HG03039 (cell line): ENCODE measurements around the gene CDH4.
"Not testable (repeated sequence)": the region's sequence is repeated elsewhere in the genome, so short reads cannot be mapped to it uniquely, and the experiment has no call there.

ENCODE experiments used
- ATAC-seq: cut with Tn5 transposase; IDR thresholded peaks from one replicate; pipeline ENCODE4 v1.9.1; 2021; ENCODE audit warnings: mild to moderate bottlenecking, moderate library complexity; ENCODE audit not compliant: unreplicated experiment

The CDH4 gene

DNA sequence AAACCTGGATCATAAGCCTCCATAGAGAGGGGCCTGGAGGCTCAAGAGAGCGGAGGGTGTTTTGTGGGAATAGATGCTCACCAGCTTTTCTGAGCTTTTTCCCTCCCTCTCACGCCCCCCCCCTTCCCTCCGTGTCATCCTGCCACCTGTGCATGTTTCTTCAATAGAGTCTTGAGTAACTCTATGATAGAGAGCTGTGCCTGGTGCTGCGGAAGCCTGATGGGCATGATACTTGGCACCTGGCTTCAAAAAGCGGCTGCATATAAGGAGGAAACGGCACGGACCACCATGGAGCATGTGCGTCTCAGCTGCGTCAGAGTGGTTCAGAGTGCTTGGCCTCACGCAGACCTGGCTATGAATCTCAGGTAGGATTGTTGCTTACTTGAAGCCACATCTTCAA is 198.9 kb downstream of the CDH4 start:
- ATAC-seq = no peak

GRCh38 chr20:61451953-61452352 is 199.9 kb downstream of the CDH4 start:
- no peak for ATAC-seq

- ATAC-seq = no peak
Measured at GRCh38 chr20:61453219-61453618, 201.2 kb downstream of the CDH4 start.

DNA sequence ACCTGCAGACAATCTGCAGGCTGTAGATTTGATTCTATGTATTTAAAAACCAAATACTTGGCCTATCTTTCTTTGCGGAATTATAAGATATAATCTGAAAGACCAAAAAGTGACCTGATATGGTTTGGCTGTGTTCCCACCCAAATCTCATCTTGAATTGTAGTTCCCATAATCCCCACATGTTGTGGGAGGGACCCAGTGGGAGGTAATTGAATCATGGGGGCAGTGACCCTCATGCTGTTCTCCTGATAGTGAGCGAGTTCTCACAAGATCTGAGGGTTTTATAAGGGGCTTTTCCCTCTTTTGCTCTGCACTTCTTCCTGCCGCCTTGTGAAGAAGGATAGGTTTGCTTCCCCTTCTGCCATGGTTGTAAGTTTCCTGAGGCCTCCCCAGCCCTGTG is 201.6 kb downstream of the CDH4 start:
- not testable (repeated sequence) for ATAC-seq

GRCh38 chr20:61454053-61454452 is 202.0 kb downstream of the CDH4 start:
- ATAC-seq = no peak

GRCh38 chr20:61455508-61456215 is 203.6 kb downstream of the CDH4 start:
- no peak for ATAC-seq

- ATAC-seq = no peak
Measured at GRCh38 chr20:61457725-61458124, 205.7 kb downstream of the CDH4 start.

- no peak for ATAC-seq
Measured at GRCh38 chr20:61458146-61458746, 206.2 kb downstream of the CDH4 start.

- ATAC-seq = no peak
Measured at GRCh38 chr20:61459266-61459665, 207.2 kb downstream of the CDH4 start.

- ATAC-seq = no peak
Measured at GRCh38 chr20:61459705-61460104, 207.6 kb downstream of the CDH4 start.

- ATAC-seq = no peak
Measured at GRCh38 chr20:61460261-61461052, 208.4 kb downstream of the CDH4 start.

- no peak for ATAC-seq
Measured at GRCh38 chr20:61461461-61461860, 209.4 kb downstream of the CDH4 start.

DNA sequence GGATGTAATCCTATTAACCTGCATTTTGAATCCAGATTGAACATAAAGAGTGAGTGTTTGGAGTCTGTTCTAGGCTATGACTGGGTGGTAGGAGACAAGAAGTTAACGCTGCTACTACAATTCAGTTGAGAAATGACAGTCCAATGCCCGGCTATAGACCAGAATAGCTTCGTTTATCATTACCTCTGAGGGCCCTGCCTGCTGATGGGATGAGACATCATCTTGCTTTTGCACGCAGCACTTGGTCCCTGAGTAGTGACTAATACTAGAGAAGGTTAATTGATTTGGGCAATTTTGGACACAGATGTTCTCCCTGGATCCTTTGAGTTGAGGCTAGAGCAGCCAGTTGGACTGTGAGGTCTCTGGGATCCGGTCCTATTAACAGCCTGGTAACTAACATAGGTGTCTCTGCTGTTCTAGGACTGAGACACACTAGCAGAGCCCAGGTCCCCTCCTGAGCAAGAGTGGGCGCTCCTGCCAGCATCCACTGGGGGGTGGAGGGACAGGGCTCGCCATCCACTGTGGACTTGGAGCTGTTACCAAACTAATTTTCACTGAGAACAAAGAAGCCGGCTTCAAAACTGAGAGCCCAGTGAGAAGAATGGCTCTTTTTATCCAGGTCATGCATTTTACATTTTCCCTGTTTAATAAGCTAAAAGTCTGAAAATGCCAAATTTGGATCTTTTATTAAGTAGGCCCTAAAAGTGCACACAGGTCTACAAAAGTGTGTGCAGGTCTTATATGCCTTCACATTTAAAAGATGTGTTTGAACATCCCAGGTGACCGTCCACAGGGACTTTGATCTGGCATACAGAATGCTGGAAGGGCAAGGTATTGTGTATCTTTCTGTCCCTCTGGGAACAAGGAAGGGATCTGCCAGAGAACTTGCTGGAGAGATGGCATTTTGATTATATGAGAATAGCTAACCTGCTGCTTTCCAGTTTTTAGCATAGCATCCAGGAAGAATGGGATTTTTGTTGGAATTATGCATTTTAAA is 212.5 kb downstream of the CDH4 start:
- ATAC-seq = no peak

DNA sequence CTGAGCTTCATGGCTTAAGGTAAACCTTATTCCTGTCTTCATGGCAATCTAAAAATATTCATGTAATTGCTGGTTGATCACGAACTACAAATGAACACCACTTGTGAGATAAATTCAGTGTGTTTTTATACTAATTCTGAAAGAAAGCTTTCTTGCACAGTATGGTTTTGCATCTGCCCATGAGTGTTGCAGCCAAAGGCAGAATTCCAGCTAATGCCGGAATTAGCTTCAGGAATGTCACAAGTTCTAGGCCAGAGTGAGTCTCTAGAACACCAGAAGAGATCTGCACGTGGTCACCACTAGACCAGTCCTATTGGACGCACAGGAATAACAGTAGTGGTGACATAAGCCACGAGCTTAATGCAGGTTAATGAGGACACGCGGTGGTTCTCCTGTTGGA is 223.7 kb downstream of the CDH4 start:
- ATAC-seq = no peak

DNA sequence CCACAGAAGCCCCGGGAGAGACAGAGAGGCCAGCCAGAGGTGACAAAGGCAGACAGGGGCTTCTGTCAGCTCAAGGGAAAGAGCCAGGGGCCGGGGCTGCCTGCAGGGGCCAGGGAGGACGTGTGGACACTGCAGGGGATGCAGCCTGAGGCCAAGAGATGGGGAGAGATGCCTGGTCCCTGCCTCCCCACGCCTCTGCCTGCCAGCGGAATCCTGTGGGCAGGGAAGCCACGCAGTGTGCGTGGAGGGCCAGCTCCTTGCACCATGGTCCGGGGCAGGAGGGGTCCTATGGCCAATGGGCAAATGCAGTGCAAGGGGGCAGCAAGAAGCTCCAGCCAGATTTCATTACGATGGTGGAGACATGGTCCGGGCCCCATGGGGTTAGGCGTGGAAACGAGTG is 224.9 kb downstream of the CDH4 start:
- ATAC-seq = no peak

DNA sequence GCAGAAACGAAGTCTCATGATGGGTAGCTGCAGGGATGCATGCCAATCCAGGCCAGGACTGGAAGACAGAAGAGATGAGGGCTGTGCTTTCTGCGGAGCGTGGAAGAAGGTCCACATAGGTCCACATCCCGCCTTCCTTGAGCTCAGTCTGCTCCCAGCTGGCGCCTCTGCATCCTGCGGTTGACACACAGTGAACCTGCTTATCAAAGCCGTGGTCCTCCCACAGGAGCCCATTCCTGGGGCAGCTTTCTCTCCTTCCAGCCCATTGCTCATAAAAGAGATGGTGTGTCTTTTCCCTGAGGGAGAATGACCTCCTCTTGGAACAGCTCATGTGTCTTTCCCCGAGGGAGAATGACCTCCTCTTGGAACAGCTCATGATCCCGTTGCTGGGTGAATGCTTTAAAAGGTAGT is 225.4 kb downstream of the CDH4 start:
- no peak for ATAC-seq

GRCh38 chr20:61478094-61478493 is 226.0 kb downstream of the CDH4 start:
- ATAC-seq = no peak

GRCh38 chr20:61478611-61479305 is 226.7 kb downstream of the CDH4 start:
- ATAC-seq = no peak

GRCh38 chr20:61479433-61479832 is 227.4 kb downstream of the CDH4 start:
- not testable (repeated sequence) for ATAC-seq

DNA sequence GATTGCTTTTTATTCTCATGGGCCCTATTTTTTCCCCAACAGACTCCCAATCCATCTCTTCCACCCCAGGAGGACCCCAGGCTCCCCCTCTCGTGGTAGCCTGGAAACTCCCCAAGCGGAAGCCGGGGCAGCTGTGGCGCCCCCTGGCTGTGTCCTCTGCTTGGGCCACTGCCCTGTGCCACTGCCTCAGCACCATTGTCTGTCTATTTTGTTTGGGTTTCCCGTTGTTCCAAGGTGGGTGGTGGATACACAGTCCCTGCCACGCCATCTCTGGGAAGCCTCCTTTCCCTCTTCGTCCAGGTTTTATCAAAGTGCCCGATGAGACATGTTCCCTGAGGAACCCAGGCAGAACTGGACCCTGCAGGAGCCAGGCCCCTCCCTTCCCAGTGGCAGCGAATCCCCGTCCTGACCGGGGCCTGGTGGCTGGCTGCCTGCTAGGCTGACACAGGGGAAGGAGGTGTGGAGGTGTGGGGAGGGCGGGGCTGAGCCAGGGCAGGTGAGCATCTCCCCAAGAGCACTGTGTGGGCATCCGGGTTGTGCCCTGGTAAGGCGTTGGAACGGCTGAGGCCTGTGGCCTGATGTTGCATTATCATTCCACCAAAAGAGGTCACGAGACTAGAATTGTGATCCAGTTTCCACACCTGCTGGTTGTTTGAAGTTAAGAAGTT is 228.2 kb downstream of the CDH4 start:
- no peak for ATAC-seq
